Osteocyte (in vitro differentiated cells): ENCODE data around the gene GMFB. TPM values are rescaled to one million over a fixed set of nuclear protein-coding genes. Genes with fewer than 3 reads are reported as not detected.

ENCODE experiments used
- DNase-seq: peaks from one replicate; pipeline ENCODE4 v3.0.0; 2021; ENCODE audit warnings: mixed read lengths; ENCODE audit not compliant: unreplicated experiment; ENCODE audit errors: extremely low spot score
- H3K27ac Mint-ChIP-seq: one replicate; pipeline ENCODE4 v1.8.0; 2021; ENCODE audit warnings: mild to moderate bottlenecking, mixed read lengths; ENCODE audit not compliant: unreplicated experiment
- H3K27me3 Mint-ChIP-seq: one replicate; pipeline ENCODE4 v1.8.0; 2021; ENCODE audit warnings: mixed read lengths; ENCODE audit not compliant: unreplicated experiment
- H3K36me3 Mint-ChIP-seq: one replicate; pipeline ENCODE4 v1.8.0; 2021; ENCODE audit warnings: mixed read lengths; ENCODE audit not compliant: unreplicated experiment
- H3K4me1 Mint-ChIP-seq: one replicate; pipeline ENCODE4 v1.8.0; 2021; ENCODE audit warnings: mixed read lengths; ENCODE audit not compliant: unreplicated experiment
- H3K4me3 Mint-ChIP-seq: one replicate; pipeline ENCODE4 v1.8.0; 2021; ENCODE audit warnings: mild to moderate bottlenecking, moderate library complexity, mixed read lengths; ENCODE audit not compliant: unreplicated experiment
- H3K9me3 Mint-ChIP-seq: one replicate; pipeline ENCODE4 v1.8.0; 2021; ENCODE audit warnings: mixed read lengths; ENCODE audit not compliant: unreplicated experiment
- total RNA-seq: library from RNA; stranded (reverse); gene quantifications from 2 replicates; pipeline ENCODE4 v1.2.1, GENCODE V29; 2021
- TF ChIP-seq, protein P1 (sequence below): fragments of 200-600 bp; sonication (generic); IDR thresholded peaks from 2 replicates; pipeline ENCODE4 v1.5.0; 2021; ENCODE audit warnings: antibody characterized with exemption, mild to moderate bottlenecking, moderate library complexity

GMFB gene
- total RNA-seq, 1 donor from 2014 or later, result 54.4 TPM

DNA sequence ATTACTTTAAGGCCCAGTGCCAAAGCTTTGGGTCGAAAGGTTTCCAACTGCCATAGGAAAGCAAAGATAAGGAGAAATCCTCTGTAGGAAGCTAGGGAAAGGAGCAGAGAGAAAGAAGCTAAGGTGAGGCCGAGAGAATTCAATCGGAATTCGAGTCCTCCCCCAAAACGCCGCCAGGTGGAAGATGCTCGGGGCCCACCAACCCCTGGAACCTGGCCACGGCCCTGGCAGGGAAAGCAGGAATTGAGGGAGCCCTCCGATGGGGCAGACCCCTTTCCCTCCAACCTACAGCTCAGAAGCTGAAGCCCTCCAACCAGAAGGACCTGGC is 498 bp downstream of the GMFB start:
- Mint-ChIP-seq H3K9me3 (no peaks in the 10 kb centered on the region), H3K36me3 (peaks cover 11% of the 10 kb centered on the region), H3K27ac (peak overlapping the region; percentile 90), H3K27me3 (peaks cover 2% of the 10 kb centered on the region), H3K4me3 (peak overlapping the region; percentile 87), H3K4me1 (peaks cover 45% of the 10 kb centered on the region)
- TF ChIP-seq, protein P1, sequence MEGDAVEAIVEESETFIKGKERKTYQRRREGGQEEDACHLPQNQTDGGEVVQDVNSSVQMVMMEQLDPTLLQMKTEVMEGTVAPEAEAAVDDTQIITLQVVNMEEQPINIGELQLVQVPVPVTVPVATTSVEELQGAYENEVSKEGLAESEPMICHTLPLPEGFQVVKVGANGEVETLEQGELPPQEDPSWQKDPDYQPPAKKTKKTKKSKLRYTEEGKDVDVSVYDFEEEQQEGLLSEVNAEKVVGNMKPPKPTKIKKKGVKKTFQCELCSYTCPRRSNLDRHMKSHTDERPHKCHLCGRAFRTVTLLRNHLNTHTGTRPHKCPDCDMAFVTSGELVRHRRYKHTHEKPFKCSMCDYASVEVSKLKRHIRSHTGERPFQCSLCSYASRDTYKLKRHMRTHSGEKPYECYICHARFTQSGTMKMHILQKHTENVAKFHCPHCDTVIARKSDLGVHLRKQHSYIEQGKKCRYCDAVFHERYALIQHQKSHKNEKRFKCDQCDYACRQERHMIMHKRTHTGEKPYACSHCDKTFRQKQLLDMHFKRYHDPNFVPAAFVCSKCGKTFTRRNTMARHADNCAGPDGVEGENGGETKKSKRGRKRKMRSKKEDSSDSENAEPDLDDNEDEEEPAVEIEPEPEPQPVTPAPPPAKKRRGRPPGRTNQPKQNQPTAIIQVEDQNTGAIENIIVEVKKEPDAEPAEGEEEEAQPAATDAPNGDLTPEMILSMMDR, result no peak
- no peak for DNase-seq

DNA sequence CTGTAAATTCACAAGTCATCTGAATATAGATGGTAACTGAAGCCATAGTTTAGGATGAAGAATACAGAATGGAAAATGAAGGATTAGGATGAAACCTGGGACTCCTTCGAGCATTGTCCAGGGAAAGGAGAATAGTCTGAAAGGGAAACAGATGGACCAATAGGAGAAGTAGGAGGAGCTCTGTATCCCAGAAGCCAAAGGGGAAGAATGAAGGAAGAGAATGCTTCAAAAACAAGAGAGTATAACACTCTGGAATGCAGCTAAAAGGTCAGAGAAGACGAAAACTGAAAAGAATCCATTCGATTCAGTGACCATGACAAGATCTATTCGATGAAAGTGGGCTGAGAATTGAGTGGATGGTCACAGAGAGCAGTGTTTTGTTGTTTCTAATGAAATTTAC is 1.0 kb downstream of the GMFB start:
- peak overlapping the region; percentile 87 for H3K4me3 Mint-ChIP-seq
- no peaks in the 10 kb centered on the region for H3K9me3 Mint-ChIP-seq
- peaks cover 47% of the 10 kb centered on the region for H3K4me1 Mint-ChIP-seq
- H3K36me3 Mint-ChIP-seq, result peaks cover 16% of the 10 kb centered on the region
- peaks cover under 1% of the 10 kb centered on the region for H3K27me3 Mint-ChIP-seq
- H3K27ac Mint-ChIP-seq, result peak overlapping the region; percentile 90
- DNase-seq, result no peak
- TF ChIP-seq, protein P1, result no peak

GRCh38 chr14:54486685-54487084 is 2.1 kb downstream of the GMFB start:
- no peak for DNase-seq
- H3K27me3 Mint-ChIP-seq, result no peaks in the 10 kb centered on the region
- H3K4me1 Mint-ChIP-seq, result peaks cover 47% of the 10 kb centered on the region
- H3K27ac Mint-ChIP-seq, result peak overlapping the region; percentile 90
- H3K9me3 Mint-ChIP-seq, result no peaks in the 10 kb centered on the region
- H3K4me3 Mint-ChIP-seq, result peak overlapping the region; percentile 87
- TF ChIP-seq, protein P1, result no peak
- H3K36me3 Mint-ChIP-seq, result peaks cover 22% of the 10 kb centered on the region

DNA sequence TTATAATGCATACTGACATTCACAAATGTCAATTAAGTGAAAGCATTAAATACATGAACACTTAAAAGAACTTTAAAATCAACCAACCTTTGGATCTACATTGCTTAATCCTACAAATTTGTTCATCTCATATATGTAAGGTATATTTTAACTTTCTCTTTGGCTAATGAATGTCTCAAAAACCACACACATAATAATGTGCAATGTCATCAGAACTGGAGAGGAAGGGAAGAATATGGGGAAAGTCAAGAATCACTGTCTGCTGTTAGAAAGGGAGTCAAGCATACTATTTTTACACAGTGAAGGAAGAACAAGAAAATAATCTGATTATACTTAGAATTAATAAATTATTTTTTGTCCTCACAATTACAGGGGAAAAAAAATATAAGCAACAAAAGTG is 4.9 kb downstream of the GMFB start:
- Mint-ChIP-seq H3K27ac (peak overlapping the region; percentile 0), H3K27me3 (no peaks in the 10 kb centered on the region), H3K9me3 (no peaks in the 10 kb centered on the region), H3K4me1 (peaks cover 50% of the 10 kb centered on the region), H3K36me3 (peaks cover 32% of the 10 kb centered on the region), H3K4me3 (no peak overlapping the region)
- no peak for DNase-seq
- TF ChIP-seq, protein P1, result no peak

GRCh38 chr14:54483073-54483745 is 5.6 kb downstream of the GMFB start:
- H3K4me1 Mint-ChIP-seq, result peaks cover 52% of the 10 kb centered on the region
- no peak overlapping the region for H3K4me3 Mint-ChIP-seq
- H3K27ac Mint-ChIP-seq, result no peak overlapping the region
- H3K36me3 Mint-ChIP-seq, result peaks cover 37% of the 10 kb centered on the region
- no peaks in the 10 kb centered on the region for H3K27me3 Mint-ChIP-seq
- H3K9me3 Mint-ChIP-seq, result no peaks in the 10 kb centered on the region
- no peak for DNase-seq
- TF ChIP-seq, protein P1, result no peak
